Hepatocyte (in vitro differentiated cells): ENCODE results near the gene ZNF205. TPM values are rescaled to one million over a fixed set of nuclear protein-coding genes. Genes with fewer than 3 reads are reported as not detected.
A peak's percentile ranks its signal among the peaks of the same experiment; 100 is the strongest.

ENCODE experiments used
- DNase-seq: peaks from one replicate; pipeline ENCODE4 v3.0.0-alpha.2; 2016; ENCODE audit warnings: low spot score
- H2AFZ ChIP-seq: fragments of 200-600 bp; sonication (generic); 2 replicates; pipeline ENCODE4 v1.6.0; 2016; ENCODE audit warnings: antibody characterized with exemption, mild to moderate bottlenecking
- H3K27ac ChIP-seq: fragments of 200-600 bp; sonication (generic); 2 replicates; pipeline ENCODE4 v1.5.1; 2016; ENCODE audit warnings: mild to moderate bottlenecking
- H3K27me3 ChIP-seq: fragments of 200-600 bp; sonication (generic); 2 replicates; pipeline ENCODE4 v1.6.1; 2016
- H3K36me3 ChIP-seq: fragments of 200-600 bp; sonication (generic); replicated peaks from 2 replicates; pipeline ENCODE4 v1.5.1; 2016; ENCODE audit warnings: low read depth; ENCODE audit not compliant: insufficient read depth
- H3K4me1 ChIP-seq: fragments of 200-600 bp; sonication (generic); 2 replicates; pipeline ENCODE4 v1.5.1; 2016; ENCODE audit warnings: mild to moderate bottlenecking, moderate library complexity; ENCODE audit not compliant: insufficient read depth
- H3K4me2 ChIP-seq: fragments of 200-600 bp; sonication (generic); 2 replicates; pipeline ENCODE4 v1.6.0; 2016
- H3K4me3 ChIP-seq: fragments of 200-600 bp; sonication (generic); 2 replicates; pipeline ENCODE4 v1.5.1; 2016; ENCODE audit warnings: mild to moderate bottlenecking
- H3K79me2 ChIP-seq: fragments of 200-600 bp; sonication (generic); 2 replicates; pipeline ENCODE4 v1.6.0; 2017; ENCODE audit warnings: mild to moderate bottlenecking
- H3K9me2 ChIP-seq: fragments of 200-600 bp; sonication (generic); replicated peaks from 2 replicates; pipeline ENCODE4 v1.6.0; 2017; ENCODE audit warnings: mild to moderate bottlenecking; ENCODE audit not compliant: insufficient read depth
- H3K9me3 ChIP-seq: fragments of 200-600 bp; sonication (generic); 2 replicates; pipeline ENCODE4 v1.5.1; 2016; ENCODE audit warnings: low read depth, mild to moderate bottlenecking
- H4K20me1 ChIP-seq: fragments of 200-600 bp; sonication (generic); 2 replicates; pipeline ENCODE4 v1.6.0; 2016; ENCODE audit warnings: mild to moderate bottlenecking; ENCODE audit not compliant: insufficient read depth, poor library complexity, severe bottlenecking
- CTCF ChIP-seq: fragments of 200-600 bp; sonication (generic); IDR thresholded peaks from 2 replicates; pipeline ENCODE4 v1.5.1; 2016; ENCODE audit warnings: antibody characterized with exemption, mild to moderate bottlenecking; ENCODE audit not compliant: poor library complexity
- EZH2 ChIP-seq: fragments of 200-600 bp; sonication (generic); IDR thresholded peaks from 2 replicates; pipeline ENCODE4 v1.6.1; 2016; ENCODE audit warnings: antibody characterized with exemption, mild to moderate bottlenecking, borderline replicate concordance
- EZH2phosphoT487 ChIP-seq: fragments of 200-600 bp; sonication (generic); IDR thresholded peaks from one replicate; pipeline ENCODE4 v1.6.1; 2018; ENCODE audit warnings: antibody characterized with exemption, mild to moderate bottlenecking, low read depth, moderate library complexity; ENCODE audit not compliant: unreplicated experiment, severe bottlenecking
- WGBS: methylation state at CpG from one replicate; pipeline ENCODE4 v1.1.6; 2016; ENCODE audit warnings: low lambda C conversion rate; ENCODE audit errors: missing lambda C conversion rate; 5-methylcytosine and 5-hydroxymethylcytosine counted together
- polyA plus RNA-seq: library from polyadenylated mRNA; unstranded; fragments of >200 nt; fragmentation: Nextera tagmentation; extraction: Ambion mirVana; gene quantifications from 2 replicates; pipeline ENCODE4 v1.2.1, GENCODE V29; 2016
- total RNA-seq: library from RNA; depleted of rRNA; stranded (reverse); fragments of >200 nt; gene quantifications from 2 replicates; pipeline ENCODE4 v1.2.3, GENCODE V29; 2014

Gene ZNF205
- total and polyA plus RNA-seq, 2 experiments from 2014 or later, result 12.3 to 12.6 TPM

GRCh38 chr16:3097266-3097665 is 15.1 kb upstream of the ZNF205 start:
- TF ChIP-seq CTCF (no peak), EZH2 (no peak), EZH2phosphoT487 (no peak)
- Histone ChIP-seq H3K4me1 (peaks cover 4% of the 10 kb centered on the region), H3K4me3 (no peak overlapping the region), H4K20me1 (no peaks in the 10 kb centered on the region), H3K79me2 (no peaks in the 10 kb centered on the region), H3K4me2 (no peak overlapping the region), H3K27me3 (peaks cover 10% of the 10 kb centered on the region), H2AFZ (no peak overlapping the region), H3K9me3 (no peaks in the 10 kb centered on the region), H3K36me3 (no peaks in the 10 kb centered on the region), H3K27ac (no peak overlapping the region), H3K9me2 (no peaks in the 10 kb centered on the region)
- no peak for DNase-seq
- WGBS, result 56% methylated on average over 8 of the region's 8 CpGs

GRCh38 chr16:3098459-3099394 is 13.7 kb upstream of the ZNF205 start, which contains the start of gene ZSCAN10:
Gene ZSCAN10, minus strand, starts transcription at chr16:3099294. Its CDS starts 6,357 bp downstream, at chr16:3092937.
- no peaks in the 10 kb centered on the region for H3K79me2 ChIP-seq
- no peaks in the 10 kb centered on the region for H4K20me1 ChIP-seq
- H3K4me2 ChIP-seq, result peak within 1 kb of the TSS; percentile 79
- no peaks in the 10 kb centered on the region for H3K36me3 ChIP-seq
- WGBS, result 29% methylated on average over 20 of the region's 21 CpGs
- no peak within 1 kb of the TSS for H3K4me3 ChIP-seq
- H3K4me1 ChIP-seq, result peaks cover 4% of the 10 kb centered on the region
- no peak within 1 kb of the TSS for H3K27ac ChIP-seq
- DNase-seq, result no peak
- no peak for TF ChIP-seq CTCF
- no peak for TF ChIP-seq EZH2
- no peak for TF ChIP-seq EZH2phosphoT487
- peaks cover 10% of the 10 kb centered on the region for H3K27me3 ChIP-seq
- no peaks in the 10 kb centered on the region for H3K9me2 ChIP-seq
- H2AFZ ChIP-seq, result peak within 1 kb of the TSS; percentile 40
- no peaks in the 10 kb centered on the region for H3K9me3 ChIP-seq

GRCh38 chr16:3099395-3099731 is 13.0 kb upstream of the ZNF205 start:
- Histone ChIP-seq H3K9me3 (no peaks in the 10 kb centered on the region), H3K4me3 (no peak overlapping the region), H3K4me1 (peaks cover 4% of the 10 kb centered on the region), H3K79me2 (no peaks in the 10 kb centered on the region), H3K27ac (no peak overlapping the region), H3K27me3 (peaks cover 10% of the 10 kb centered on the region), H4K20me1 (no peaks in the 10 kb centered on the region), H3K36me3 (no peaks in the 10 kb centered on the region), H3K9me2 (no peaks in the 10 kb centered on the region), H3K4me2 (peak overlapping the region; percentile 79), H2AFZ (no peak overlapping the region)
- TF ChIP-seq EZH2phosphoT487 (no peak), EZH2 (no peak)
- DNase-seq, result no peak
- 33% methylated on average over 5 of the region's 5 CpGs for WGBS

- no peak overlapping the region for H3K27ac ChIP-seq
- H2AFZ ChIP-seq, result peak overlapping the region; percentile 40
Observed at GRCh38 chr16:3099732-3100499, 12.5 kb upstream of the ZNF205 start.

More at GRCh38 chr16:3099732-3100499, 12.5 kb upstream of the ZNF205 start:
- no peaks in the 10 kb centered on the region for H3K79me2 ChIP-seq
- TF ChIP-seq EZH2phosphoT487 (no peak), EZH2 (no peak), CTCF (no peak)
- 5% methylated on average over 25 of the region's 39 CpGs for WGBS
- no peaks in the 10 kb centered on the region for H4K20me1 ChIP-seq
- peaks cover 4% of the 10 kb centered on the region for H3K4me1 ChIP-seq
- peaks cover 10% of the 10 kb centered on the region for H3K27me3 ChIP-seq
- no peaks in the 10 kb centered on the region for H3K36me3 ChIP-seq
- DNase-seq, result peak; percentile 98
- H3K4me2 ChIP-seq, result peak overlapping the region; percentile 79
- H3K9me3 ChIP-seq, result no peaks in the 10 kb centered on the region
- H3K9me2 ChIP-seq, result no peaks in the 10 kb centered on the region
- no peak overlapping the region for H3K4me3 ChIP-seq
